Activated CD8-positive, alpha-beta T cell treated with anti-CD3 and anti-CD28 coated beads for 36 hours (primary cell): ENCODE data around the gene TIMM50. TPM values are rescaled to one million over a fixed set of nuclear protein-coding genes. Genes with fewer than 3 reads are reported as not detected.
A peak's percentile ranks its signal among the peaks of the same experiment; 100 is the strongest.

Experiments used
- ATAC-seq: fragments of 200-7000 bp; cut with Tn5 transposase; one replicate; pipeline ENCODE4 v1.10.0; 2021; ENCODE audit warnings: mild to moderate bottlenecking, moderate library complexity
- CTCF ChIA-PET: fragments of 350-600 bp; sonication (Branson Sonifier 250); formaldehyde crosslinking; loops from one replicate; lab custom pipeline; 2021; ENCODE audit warnings: antibody characterized with exemption; lab: Charles Lee
- POLR2A ChIA-PET: fragments of 350-600 bp; sonication (Branson Sonifier 250); formaldehyde crosslinking; loops from one replicate; lab custom pipeline; 2021; ENCODE audit warnings: antibody characterized with exemption; lab: Charles Lee
- DNase-seq: peaks from one replicate; pipeline ENCODE4 v3.0.0-alpha.2; 2020
- H3K27ac Mint-ChIP-seq: one replicate; pipeline ENCODE4 v1.8.0; 2021; ENCODE audit warnings: mild to moderate bottlenecking, mixed read lengths
- H3K27me3 Mint-ChIP-seq: one replicate; pipeline ENCODE4 v1.8.0; 2021; ENCODE audit warnings: mixed read lengths
- H3K36me3 Mint-ChIP-seq: one replicate; pipeline ENCODE4 v1.8.0; 2021; ENCODE audit warnings: low read depth, mixed read lengths
- H3K4me1 Mint-ChIP-seq: one replicate; pipeline ENCODE4 v1.8.0; 2021; ENCODE audit warnings: low read depth, mixed read lengths
- H3K4me3 Mint-ChIP-seq: one replicate; pipeline ENCODE4 v1.8.0; 2021; ENCODE audit warnings: mild to moderate bottlenecking, moderate library complexity, mixed read lengths
- H3K9me3 Mint-ChIP-seq: one replicate; pipeline ENCODE4 v1.8.0; 2021; ENCODE audit warnings: mixed read lengths
- CTCF ChIP-seq: fragments of 200-600 bp; IDR thresholded peaks from one replicate; pipeline ENCODE4 v1.8.0; 2022; ENCODE audit warnings: antibody characterized with exemption, mild to moderate bottlenecking
- intact Hi-C: fragments of 100-400 bp; cut with micrococcal nuclease; formaldehyde crosslinking; loops from one replicate; pipeline ENCODE4 v1.10.0; 2022
- total RNA-seq, 2 experiments: library from RNA; stranded (reverse); gene quantifications; one replicate each; pipeline ENCODE4 v1.2.3, GENCODE V29; 2021

The TIMM50 gene
- total RNA-seq: 100 to 1,000 TPM; 108 to 114 TPM

- intact Hi-C loops: no loop called here
Observed at GRCh38 chr19:39480337-39481228, at the start of gene TIMM50. Gene TIMM50 (plus strand): TSS chr19:39480838. CDS start chr19:39480854, 16 bp downstream.

GRCh38 chr19:39432677-39433025, 48.0 kb upstream of the TIMM50 start:
- CTCF ChIA-PET: interaction anchor here (1.3 kb wide), 1 partner anchor 100 kb away, joined by 5 read pairs; the partner anchor contains the start of gene EID2B
- no peak for ATAC-seq
- TF ChIP-seq CTCF: no peak
- intact Hi-C loops: no loop called here
- DNase-seq: no peak
- H3K27ac Mint-ChIP-seq: peak overlapping the region; percentile 71
- peak overlapping the region; percentile 100 for H3K4me3 Mint-ChIP-seq
- no peaks in the 10 kb centered on the region for H3K9me3 Mint-ChIP-seq
- H3K27me3 Mint-ChIP-seq: no peaks in the 10 kb centered on the region
- POLR2A ChIA-PET: interaction anchor here (0.6 to 5.9 kb wide), 15 partner anchors 8 to 109 kb away, joined by 3 to 137 read pairs (median 5); partner anchors contain the start of genes EID2B, GMFG, MED29 and PAF1
- H3K36me3 Mint-ChIP-seq: peaks cover 37% of the 10 kb centered on the region
- peaks cover 48% of the 10 kb centered on the region for H3K4me1 Mint-ChIP-seq

More at GRCh38 chr19:39480337-39481228, at the start of gene TIMM50:
- peak; percentile 97 for ATAC-seq
- Mint-ChIP-seq H3K4me3 (peak within 1 kb of the TSS; percentile 97), H3K36me3 (peaks cover 31% of the 10 kb centered on the region), H3K27me3 (no peaks in the 10 kb centered on the region), H3K9me3 (no peaks in the 10 kb centered on the region), H3K4me1 (peaks cover 28% of the 10 kb centered on the region), H3K27ac (peak within 1 kb of the TSS; percentile 93)
- TF ChIP-seq CTCF: no peak
- CTCF ChIA-PET: interaction anchor here (0.9 to 1.7 kb wide), 4 partner anchors 18 to 52 kb away, joined by 4 to 7 read pairs (median 4); partner anchors contain the start of genes DLL3 and EID2B
- DNase-seq: peak; percentile 99
- POLR2A ChIA-PET: interaction anchor here (0.9 to 3.0 kb wide), 9 partner anchors 9 to 76 kb away, joined by 3 to 7 read pairs (median 3); partner anchors contain the start of genes DLL3, RPS16 and SUPT5H

- TF ChIP-seq CTCF: no peak
- no peaks in the 10 kb centered on the region for H3K27me3 Mint-ChIP-seq
- H3K4me1 Mint-ChIP-seq: peaks cover 48% of the 10 kb centered on the region
Observed at GRCh38 chr19:39433480-39434079, 47.1 kb upstream of the TIMM50 start.

GRCh38 chr19:39434123-39435076, 46.2 kb upstream of the TIMM50 start:
- Mint-ChIP-seq H3K4me3 (peak overlapping the region; percentile 100), H3K36me3 (peaks cover 37% of the 10 kb centered on the region), H3K27ac (peak overlapping the region; percentile 99), H3K27me3 (no peaks in the 10 kb centered on the region), H3K9me3 (no peaks in the 10 kb centered on the region), H3K4me1 (peaks cover 48% of the 10 kb centered on the region)
- intact Hi-C loops: no loop called here
- ChIA-PET CTCF (interaction anchor here (0.9 to 1.6 kb wide), 8 partner anchors 9 to 238 kb away, joined by 3 to 7 read pairs (median 5); partner anchors contain the start of genes MED29, PAF1 and PLEKHG2), POLR2A (interaction anchor here (0.7 to 5.9 kb wide), 32 partner anchors 7 to 411 kb away, joined by 3 to 137 read pairs (median 6); partner anchors contain the start of genes DLL3, MED29, PAF1 and PLEKHG2)
- ATAC-seq: no peak
- DNase-seq: no peak
- no peak for TF ChIP-seq CTCF

More at GRCh38 chr19:39433480-39434079, 47.1 kb upstream of the TIMM50 start:
- ChIA-PET POLR2A (interaction anchor here (0.7 to 5.9 kb wide), 17 partner anchors 8 to 105 kb away, joined by 3 to 137 read pairs (median 4); partner anchors contain the start of genes EID2B, GMFG, MED29 and PAF1), CTCF (interaction anchor here (0.9 to 1.3 kb wide), 4 partner anchors 10 to 222 kb away, joined by 3 to 5 read pairs (median 3); partner anchors contain the start of genes EID2B, MED29 and PAF1)
- DNase-seq (no peak), ATAC-seq (no peak)
- Mint-ChIP-seq H3K9me3 (no peaks in the 10 kb centered on the region), H3K36me3 (peaks cover 37% of the 10 kb centered on the region), H3K4me3 (peak overlapping the region; percentile 100), H3K27ac (peak overlapping the region; percentile 99)
- intact Hi-C loops: no loop called here
